ENCODE measurements around the gene OR10J5.

- TF ChIP-seq CTCF (IDR thresholded peaks at IDR 0.05) (no peak), POLR2A (IDR thresholded peaks at IDR 0.05; ENCODE audit: low read length) (no peak)
These were observed 21.1 kb upstream of the OR10J5 start for GRCh38 chr1:159556931-159557369.
